ENCODE data around the gene OR9Q1. TPM values are rescaled to one million over a fixed set of nuclear protein-coding genes. Genes with fewer than 3 reads are reported as not detected.

OR9Q1 gene
- total RNA-seq, 4 donors from 2014 or later = not detected

GRCh38 chr11:58060535-58060934 is 36.9 kb downstream of the OR9Q1 start:
- no peak for DNase-seq
- TF ChIP-seq POLR2A (IDR thresholded peaks at IDR 0.05) (no peak), CTCF (IDR thresholded peaks at IDR 0.05) (no peak)
- 86 to 93% methylated on average over 3 of the region's 3 CpGs for WGBS, 2 donors

GRCh38 chr11:58060939-58061672 is 37.4 kb downstream of the OR9Q1 start:
- H3K4me3 ChIP-seq = no peak overlapping the region
- H3K4me1 ChIP-seq = peaks cover 0 to 22% (median 3%) of the 10 kb centered on the region in 3 donors
- no peaks in the 10 kb centered on the region for H3K9me3 ChIP-seq
- H3K27me3 ChIP-seq = no peaks in the 10 kb centered on the region
- intact Hi-C loops (cut with DNase I) = no loop called here
- 68 to 72% methylated on average over 6 of the region's 6 CpGs for WGBS, 2 donors
- no peak for TF ChIP-seq POLR2A (IDR thresholded peaks at IDR 0.05)
- TF ChIP-seq CTCF (IDR thresholded peaks at IDR 0.05) = peak in 2 of 6 experiments; percentile 20 to 32
- H3K27ac ChIP-seq = no peak overlapping the region
- no peak for DNase-seq
- H3K36me3 ChIP-seq = no peaks in the 10 kb centered on the region

More at GRCh38 chr11:58060535-58060934, 36.9 kb downstream of the OR9Q1 start:
- intact Hi-C loops (cut with DNase I) = no loop called here
- Histone ChIP-seq H3K4me1 (peaks cover 0 to 22% (median 3%) of the 10 kb centered on the region in 3 donors), H3K4me3 (no peak overlapping the region), H3K27ac (no peak overlapping the region), H3K9me3 (no peaks in the 10 kb centered on the region), H3K36me3 (no peaks in the 10 kb centered on the region), H3K27me3 (no peaks in the 10 kb centered on the region)

GRCh38 chr11:58061813-58062212 is 38.1 kb downstream of the OR9Q1 start:
- DNase-seq = no peak
- Histone ChIP-seq H3K27me3 (no peaks in the 10 kb centered on the region), H3K36me3 (no peaks in the 10 kb centered on the region), H3K27ac (no peak overlapping the region), H3K9me3 (no peaks in the 10 kb centered on the region), H3K4me3 (no peak overlapping the region), H3K4me1 (peaks cover 0 to 22% (median 3%) of the 10 kb centered on the region in 3 donors)
- no peak for TF ChIP-seq CTCF (IDR thresholded peaks at IDR 0.05)
- TF ChIP-seq POLR2A (IDR thresholded peaks at IDR 0.05) = no peak
- WGBS, 2 donors = 32 to 34% methylated on average over 5 to 6 of the region's 6 CpGs
- intact Hi-C loops (cut with DNase I) = no loop called here

- DNase-seq = no peak
- Histone ChIP-seq H3K4me1 (peaks cover 0 to 7% (median 0%) of the 10 kb centered on the region in 3 donors), H3K27ac (no peak overlapping the region), H3K9me3 (no peaks in the 10 kb centered on the region), H3K27me3 (no peaks in the 10 kb centered on the region), H3K4me3 (no peak overlapping the region), H3K36me3 (no peaks in the 10 kb centered on the region)
- no peak for TF ChIP-seq CTCF (IDR thresholded peaks at IDR 0.05)
- TF ChIP-seq POLR2A (IDR thresholded peaks at IDR 0.05) = no peak
- intact Hi-C loops (cut with DNase I) = no loop called here
- 47 to 80% methylated on average over 3 to 4 of the region's 5 CpGs for WGBS, 2 donors
Observed at GRCh38 chr11:58067685-58068084, 44.0 kb downstream of the OR9Q1 start.

GRCh38 chr11:58068655-58069054 is 45.0 kb downstream of the OR9Q1 start:
- no peak for DNase-seq
- intact Hi-C loops (cut with DNase I) = no loop called here
- Histone ChIP-seq H3K36me3 (no peaks in the 10 kb centered on the region), H3K4me3 (no peak overlapping the region), H3K27ac (no peak overlapping the region), H3K4me1 (peaks cover 0 to 7% (median 0%) of the 10 kb centered on the region in 3 donors), H3K9me3 (no peaks in the 10 kb centered on the region), H3K27me3 (no peaks in the 10 kb centered on the region)
- WGBS, 2 donors = 69 to 78% methylated on average over 5 to 6 of the region's 6 CpGs
- TF ChIP-seq CTCF (IDR thresholded peaks at IDR 0.05) = no peak
- TF ChIP-seq POLR2A (IDR thresholded peaks at IDR 0.05) = no peak

Data from esophagus squamous epithelium (tissue), 5 donors.